K562 (cell line): ENCODE data around the gene ANXA9. TPM values are rescaled to one million over a fixed set of nuclear protein-coding genes. Genes with fewer than 3 reads are reported as not detected.

Experiments used
- ATAC-seq: fragments of 200-7000 bp; cut with Tn5 transposase; 3 replicates; pipeline ENCODE4 v1.9.1; 2020; ENCODE audit warnings: moderate library complexity
- BruUV-seq: library from RNA; stranded (reverse); fragments of 400-500 nt; replicated peaks from 2 replicates; lab custom pipeline; 2021; lab: Mats Ljungman, UMichigan
- CTCF ChIA-PET: fragments of 300-600 bp; formaldehyde crosslinking; extraction: SDS; loops from one replicate; lab custom pipeline; 2021; ENCODE audit warnings: low intra/inter-chr PET ratio; lab: Yijun Ruan, JAX
- POLR2A ChIA-PET: fragments of 300-600, 350-650 bp; sonication (Branson Sonifier 250); formaldehyde crosslinking; extraction: SDS; loops from one replicate; lab custom pipeline; 2021; ENCODE audit warnings: antibody characterized with exemption, inconsistent platforms; lab: Yijun Ruan, JAX
- DNase-seq, 4 experiments: peaks; one replicate each; pipeline versions ENCODE4 v3.0.0 to v3.0.0-alpha.2; 2011 to 2018; ENCODE audit warnings: low spot score in 3 of 4, mixed read lengths in 3 of 4; ENCODE audit errors: extremely low read depth in 1 of 4
- FAIRE-seq: peaks from 2 replicates; lab custom pipeline; 2011; peaks lifted over from hg19 to GRCh38; lab: Jason Lieb, UNC
- H2AFZ ChIP-seq: 2 replicates; pipeline ENCODE4 v1.6.0; 2011; ENCODE audit warnings: low read depth, low read length, control low read depth, inconsistent platforms
- H3K27ac ChIP-seq: fragments of 200-600 bp; 3 replicates; pipeline ENCODE4 v1.8.0; 2011; ENCODE audit warnings: low read depth, mild to moderate bottlenecking, control low read depth, inconsistent platforms, low read length, moderate library complexity, mixed read lengths; ENCODE audit errors: extremely low read depth
- H3K27me3 ChIP-seq, 2 experiments: fragments of 300-600 bp in 1 of 2; 2 replicates in 1 of 2; 3 replicates in 1 of 2; pipeline versions ENCODE4 v1.6.0 to v1.8.0; 2011; ENCODE audit warnings: inconsistent platforms in 2 of 2, low read length in 2 of 2, mild to moderate bottlenecking in 1 of 2, mixed read lengths in 1 of 2, moderate library complexity in 1 of 2; ENCODE audit not compliant: control insufficient read depth in 2 of 2, insufficient read depth in 2 of 2
- H3K36me3 ChIP-seq: fragments of 300-600 bp; 3 replicates; pipeline ENCODE4 v1.8.0; 2011; ENCODE audit warnings: mild to moderate bottlenecking, low read length, inconsistent platforms; ENCODE audit not compliant: control insufficient read depth, insufficient read depth
- H3K4me1 ChIP-seq, 2 experiments: fragments of 200-600 bp in 1 of 2; replicated peaks in 1 of 2; 2 replicates in 1 of 2; 3 replicates in 1 of 2; pipeline versions ENCODE4 v1.5.1 to v1.8.0; 2011; ENCODE audit warnings: inconsistent platforms in 2 of 2, low read length in 2 of 2, mild to moderate bottlenecking in 1 of 2, mixed read lengths in 1 of 2, moderate library complexity in 1 of 2; ENCODE audit not compliant: control insufficient read depth in 2 of 2, insufficient read depth in 2 of 2
- H3K4me2 ChIP-seq: 2 replicates; pipeline ENCODE4 v1.6.1; 2011; ENCODE audit warnings: low read length, control low read depth, inconsistent platforms, mixed read lengths; ENCODE audit not compliant: insufficient read depth
- H3K4me3 ChIP-seq: fragments of 200-600 bp; sonication (generic), shearing (Covaris generic); 2 replicates; pipeline ENCODE4 v1.5.1; 2016; ENCODE audit warnings: control low read depth, inconsistent platforms
- H3K79me2 ChIP-seq: fragments of 200-600 bp; 3 replicates; pipeline ENCODE4 v1.8.0; 2011; ENCODE audit warnings: low read length, inconsistent platforms; ENCODE audit not compliant: control insufficient read depth, insufficient read depth
- H3K9ac ChIP-seq, 2 experiments: 2 replicates each; pipeline versions ENCODE4 v1.6.0 to v1.6.1; 2011; ENCODE audit warnings: low read depth in 2 of 2, low read length in 2 of 2, control low read depth in 1 of 2, inconsistent platforms in 1 of 2, mild to moderate bottlenecking in 1 of 2, mixed read lengths in 1 of 2; ENCODE audit not compliant: insufficient read depth in 1 of 2
- H3K9me1 ChIP-seq: one replicate; pipeline ENCODE4 v1.6.0; 2011; ENCODE audit warnings: inconsistent platforms, mild to moderate bottlenecking, low read length, moderate library complexity; ENCODE audit not compliant: control insufficient read depth, insufficient read depth
- H3K9me3 ChIP-seq: replicated peaks from 2 replicates; pipeline ENCODE4 v1.5.1; 2011; ENCODE audit warnings: low read depth, low read length, inconsistent platforms; ENCODE audit not compliant: control insufficient read depth, insufficient read depth
- H4K20me1 ChIP-seq: replicated peaks from 2 replicates; pipeline ENCODE4 v1.6.1; 2011; ENCODE audit warnings: low read length, inconsistent platforms, mixed read lengths; ENCODE audit not compliant: control insufficient read depth, insufficient read depth
- RFX1 ChIP-seq: fragments of 450-650 bp; IDR thresholded peaks from 2 replicates; pipeline ENCODE4 v1.6.1; 2016; ENCODE audit warnings: mild to moderate bottlenecking, moderate library complexity
- ZNF696 ChIP-seq: fragments of 250-450 bp; sonication (Bioruptor Pico); conservative IDR thresholded peaks from 2 replicates; pipeline ENCODE4 v1.4.0; 2020; ENCODE audit warnings: mild to moderate bottlenecking, moderate library complexity
- WGBS: fragments of 100-300 bp; shearing (Covaris generic); methylation state at CpG from one replicate; pipeline ENCODE4 v1.1.6; 2016; ENCODE audit warnings: low coverage, mixed read lengths; ENCODE audit not compliant: insufficient coverage; ENCODE audit errors: missing lambda C conversion rate; 5-methylcytosine and 5-hydroxymethylcytosine counted together
- in situ Hi-C: fragments of 300-500 bp; cut with MboI; formaldehyde crosslinking; loops from 4 replicates; pipeline ENCODE4 v1.15.0; 2018; ENCODE audit warnings: inconsistent platforms, mixed read lengths
- intact Hi-C: fragments of 100-400 bp; cut with micrococcal nuclease; formaldehyde crosslinking; loops from 2 replicates; pipeline ENCODE4 v1.14.2; 2022
- polyA plus RNA-seq, 8 experiments: library from polyadenylated mRNA; depleted of rRNA in 4 of 8; stranded (reverse) in 5 of 8; unstranded in 3 of 8; fragments of >200 nt; fragmentation: Nextera tagmentation in 2 of 8; fragmentation: Illumina TruSeq in 1 of 8; extraction: Ambion mirVana in 2 of 8; extraction: Trizol in 1 of 8; gene quantifications; 2 replicates each; pipeline versions ENCODE4 v1.2.1 to v1.2.3, GENCODE V29; 2011 to 2014; ENCODE audit warnings: inconsistent platforms in 1 of 8, missing spikeins in 1 of 8
- small RNA-seq: library from RNA; depleted of rRNA; stranded (forward); fragments of <200 nt; gene quantifications from one replicate; pipeline ENCODE3, GENCODE V24; 2014
- total RNA-seq, 7 experiments: library from RNA; depleted of rRNA in 6 of 7; stranded (reverse); fragments of >200 nt in 6 of 7; fragmentation: Illumina TruSeq in 2 of 7; extraction: Trizol in 2 of 7; gene quantifications; 2 replicates each; pipeline versions ENCODE4 v1.2.1 to v1.2.3, GENCODE V29; 2011 to 2021; ENCODE audit warnings: low replicate concordance in 1 of 7

Gene ANXA9
- total and polyA plus RNA-seq, 9 of the 15 experiments (the other 6 are each of a cell fraction or from before 2014, with no cell fraction given) = 0.24 to 1.6 (median 0.57) TPM

- Histone ChIP-seq H3K9me1 (no peaks in the 10 kb centered on the region), H3K9me3 (no peaks in the 10 kb centered on the region), H3K4me1 (peaks cover 9 to 13% of the 10 kb centered on the region in 2 experiments; a peak in 4 of 5 replicates), H3K36me3 (no peaks in the 10 kb centered on the region), H2AFZ (no peak overlapping the region), H3K9ac (no peak overlapping the region), H3K27me3 (no peaks in the 10 kb centered on the region), H4K20me1 (no peaks in the 10 kb centered on the region), H3K4me3 (no peak overlapping the region), H3K4me2 (no peak overlapping the region)
- CTCF ChIA-PET = no interaction called here
- in situ Hi-C loops = no loop called here
- no peak for ATAC-seq
- DNase-seq = no peak
- FAIRE-seq = no peak
- 42% methylated on average over 1 of the region's 1 CpG for WGBS
- TF ChIP-seq RFX1 = peak; percentile 56
- TF ChIP-seq ZNF696 (CRISPR knock-in tag) = no peak
- TF ChIP-seq, all 486 proteins: peak for 1
- intact Hi-C loops = no loop called here
- Histone ChIP-seq H3K79me2 (peaks cover 5% of the 10 kb centered on the region; the same call in 2 of the 3 replicates), H3K27ac (no peak overlapping the region)
- POLR2A ChIA-PET = interaction anchor here (0.7 to 2.6 kb wide), 6 partner anchors 12 to 36 kb away, joined by 3 to 16 read pairs (median 3); partner anchors contain the start of genes CDC42SE1, MINDY1 and MLLT11
- BruUV-seq = no TSS peak
These were observed 61.1 kb downstream of the ANXA9 start for GRCh38 chr1:151043163-151043562.

Small RNAs within 50 kb of the gene (small RNA-seq; reads per million reads assigned to genes)
- gene RNU6-884P = not detected

Other genes starting within 250 kb of the ANXA9 start
Only the 7 nearest of the 20 such genes appear.
- gene SETDB1, start 55.9 kb upstream of the ANXA9 start, total RNA-seq (2014; rRNA removed) = 24.0 and 33.0 TPM in 2 replicates
- 44.5 and 48.9 TPM in 2 replicates for gene SETDB1, start 55.9 kb upstream of the ANXA9 start, total RNA-seq (2014; rRNA removed; fragmentation: Illumina TruSeq; extraction: Trizol)
- gene SETDB1, start 55.9 kb upstream of the ANXA9 start, total RNA-seq (2015; rRNA removed; fragmentation: Illumina TruSeq; extraction: Trizol) = 38.0 and 38.2 TPM in 2 replicates
- 43.8 and 46.3 TPM in 2 replicates for gene SETDB1, start 55.9 kb upstream of the ANXA9 start, total RNA-seq (2021)
- 64.4 and 66.9 TPM in 2 replicates for gene SETDB1, start 55.9 kb upstream of the ANXA9 start, polyA plus RNA-seq (2011; rRNA removed)
- gene SETDB1, start 55.9 kb upstream of the ANXA9 start, polyA plus RNA-seq (2014; fragmentation: Illumina TruSeq; extraction: Trizol) = 43.9 and 50.1 TPM in 2 replicates
- 10 to 100 TPM; 21.5 to 21.8 TPM for gene SETDB1, start 55.9 kb upstream of the ANXA9 start, polyA plus RNA-seq (2014; fragmentation: Nextera tagmentation; extraction: Ambion mirVana)
- 36.3 and 42.0 TPM in 2 replicates for gene SETDB1, start 55.9 kb upstream of the ANXA9 start, polyA plus RNA-seq (2014; rRNA removed)
- gene CERS2, start 7.5 kb upstream of the ANXA9 start, total RNA-seq (2014; rRNA removed) = 103 and 124 TPM in 2 replicates
- 147 and 163 TPM in 2 replicates for gene CERS2, start 7.5 kb upstream of the ANXA9 start, total RNA-seq (2014; rRNA removed; fragmentation: Illumina TruSeq; extraction: Trizol)
- 127 and 129 TPM in 2 replicates for gene CERS2, start 7.5 kb upstream of the ANXA9 start, total RNA-seq (2015; rRNA removed; fragmentation: Illumina TruSeq; extraction: Trizol)
- 233 and 235 TPM in 2 replicates for gene CERS2, start 7.5 kb upstream of the ANXA9 start, total RNA-seq (2021)
- 170 and 234 TPM in 2 replicates for gene CERS2, start 7.5 kb upstream of the ANXA9 start, polyA plus RNA-seq (2011; rRNA removed)
- gene CERS2, start 7.5 kb upstream of the ANXA9 start, polyA plus RNA-seq (2014; fragmentation: Illumina TruSeq; extraction: Trizol) = 272 and 295 TPM in 2 replicates
- 10 to 100 TPM; 23.4 to 30.0 TPM for gene CERS2, start 7.5 kb upstream of the ANXA9 start, polyA plus RNA-seq (2014; fragmentation: Nextera tagmentation; extraction: Ambion mirVana)
- gene CERS2, start 7.5 kb upstream of the ANXA9 start, polyA plus RNA-seq (2014; rRNA removed) = 132 and 136 TPM in 2 replicates
- 6.0 and 8.2 TPM in 2 replicates for gene MINDY1, start 24.6 kb downstream of the ANXA9 start, total RNA-seq (2014; rRNA removed)
- gene MINDY1, start 24.6 kb downstream of the ANXA9 start, total RNA-seq (2014; rRNA removed; fragmentation: Illumina TruSeq; extraction: Trizol) = 5.6 TPM in 2 replicates
- 5.9 and 6.7 TPM in 2 replicates for gene MINDY1, start 24.6 kb downstream of the ANXA9 start, total RNA-seq (2015; rRNA removed; fragmentation: Illumina TruSeq; extraction: Trizol)
- 8.6 and 9.8 TPM in 2 replicates for gene MINDY1, start 24.6 kb downstream of the ANXA9 start, total RNA-seq (2021)
- gene MINDY1, start 24.6 kb downstream of the ANXA9 start, polyA plus RNA-seq (2011; rRNA removed) = 4.3 and 5.4 TPM in 2 replicates
- gene MINDY1, start 24.6 kb downstream of the ANXA9 start, polyA plus RNA-seq (2014; fragmentation: Illumina TruSeq; extraction: Trizol) = 9.1 and 11.0 TPM in 2 replicates
- gene MINDY1, start 24.6 kb downstream of the ANXA9 start, polyA plus RNA-seq (2014; fragmentation: Nextera tagmentation; extraction: Ambion mirVana) = 1 to 10 TPM in 1 of 2 experiments, under 1 TPM in 1; 0.49 to 1.4 TPM
- gene MINDY1, start 24.6 kb downstream of the ANXA9 start, polyA plus RNA-seq (2014; rRNA removed) = 6.0 and 6.1 TPM in 2 replicates
- gene PRUNE1, start 26.2 kb downstream of the ANXA9 start, total RNA-seq (2014; rRNA removed) = 20.8 and 24.8 TPM in 2 replicates
- 23.1 and 25.4 TPM in 2 replicates for gene PRUNE1, start 26.2 kb downstream of the ANXA9 start, total RNA-seq (2014; rRNA removed; fragmentation: Illumina TruSeq; extraction: Trizol)
- gene PRUNE1, start 26.2 kb downstream of the ANXA9 start, total RNA-seq (2015; rRNA removed; fragmentation: Illumina TruSeq; extraction: Trizol) = 23.2 and 25.4 TPM in 2 replicates
- 26.2 and 26.6 TPM in 2 replicates for gene PRUNE1, start 26.2 kb downstream of the ANXA9 start, total RNA-seq (2021)
- gene PRUNE1, start 26.2 kb downstream of the ANXA9 start, polyA plus RNA-seq (2011; rRNA removed) = 48.3 and 49.9 TPM in 2 replicates
- 33.7 and 43.4 TPM in 2 replicates for gene PRUNE1, start 26.2 kb downstream of the ANXA9 start, polyA plus RNA-seq (2014; fragmentation: Illumina TruSeq; extraction: Trizol)
- 10 to 100 TPM; 16.7 to 27.7 TPM for gene PRUNE1, start 26.2 kb downstream of the ANXA9 start, polyA plus RNA-seq (2014; fragmentation: Nextera tagmentation; extraction: Ambion mirVana)
- gene PRUNE1, start 26.2 kb downstream of the ANXA9 start, polyA plus RNA-seq (2014; rRNA removed) = 26.2 and 26.7 TPM in 2 replicates
- 0.49 and 0.68 TPM in 2 replicates for gene BNIPL, start 54.3 kb downstream of the ANXA9 start, total RNA-seq (2014; rRNA removed)
- 0.55 and 0.67 TPM in 2 replicates for gene BNIPL, start 54.3 kb downstream of the ANXA9 start, total RNA-seq (2014; rRNA removed; fragmentation: Illumina TruSeq; extraction: Trizol)
- gene BNIPL, start 54.3 kb downstream of the ANXA9 start, total RNA-seq (2015; rRNA removed; fragmentation: Illumina TruSeq; extraction: Trizol) = 0.54 and 0.90 TPM in 2 replicates
- 0.47 and 0.84 TPM in 2 replicates for gene BNIPL, start 54.3 kb downstream of the ANXA9 start, total RNA-seq (2021)
- 1.3 and 2.5 TPM in 2 replicates for gene BNIPL, start 54.3 kb downstream of the ANXA9 start, polyA plus RNA-seq (2011; rRNA removed)
- gene BNIPL, start 54.3 kb downstream of the ANXA9 start, polyA plus RNA-seq (2014; fragmentation: Illumina TruSeq; extraction: Trizol) = 0.53 and 0.98 TPM in 2 replicates
- gene BNIPL, start 54.3 kb downstream of the ANXA9 start, polyA plus RNA-seq (2014; fragmentation: Nextera tagmentation; extraction: Ambion mirVana) = under 1 TPM; 0.08 to 0.31 TPM
- 0.73 and 1.4 TPM in 2 replicates for gene BNIPL, start 54.3 kb downstream of the ANXA9 start, polyA plus RNA-seq (2014; rRNA removed)
- gene C1orf56, start 65.5 kb downstream of the ANXA9 start, total RNA-seq (2014; rRNA removed) = 1.2 TPM in 2 replicates
- gene C1orf56, start 65.5 kb downstream of the ANXA9 start, total RNA-seq (2014; rRNA removed; fragmentation: Illumina TruSeq; extraction: Trizol) = 0.16 and 0.18 TPM in 2 replicates
- 0.49 and 1.5 TPM in 2 replicates for gene C1orf56, start 65.5 kb downstream of the ANXA9 start, total RNA-seq (2015; rRNA removed; fragmentation: Illumina TruSeq; extraction: Trizol)
- gene C1orf56, start 65.5 kb downstream of the ANXA9 start, total RNA-seq (2021) = 1.1 and 1.3 TPM in 2 replicates
- 0.39 and 0.74 TPM in 2 replicates for gene C1orf56, start 65.5 kb downstream of the ANXA9 start, polyA plus RNA-seq (2011; rRNA removed)
- 0.39 and 0.61 TPM in 2 replicates for gene C1orf56, start 65.5 kb downstream of the ANXA9 start, polyA plus RNA-seq (2014; fragmentation: Illumina TruSeq; extraction: Trizol)
- 10 to 100 TPM in 1 of 2 experiments, 1 to 10 TPM in 1; 5.2 to 15.7 TPM for gene C1orf56, start 65.5 kb downstream of the ANXA9 start, polyA plus RNA-seq (2014; fragmentation: Nextera tagmentation; extraction: Ambion mirVana)
- gene C1orf56, start 65.5 kb downstream of the ANXA9 start, polyA plus RNA-seq (2014; rRNA removed) = 0.58 and 0.61 TPM in 2 replicates
- 89.9 and 103 TPM in 2 replicates for gene CDC42SE1, start 77.3 kb downstream of the ANXA9 start, total RNA-seq (2014; rRNA removed)
- 130 and 143 TPM in 2 replicates for gene CDC42SE1, start 77.3 kb downstream of the ANXA9 start, total RNA-seq (2014; rRNA removed; fragmentation: Illumina TruSeq; extraction: Trizol)
- gene CDC42SE1, start 77.3 kb downstream of the ANXA9 start, total RNA-seq (2015; rRNA removed; fragmentation: Illumina TruSeq; extraction: Trizol) = 108 and 113 TPM in 2 replicates
- 124 and 133 TPM in 2 replicates for gene CDC42SE1, start 77.3 kb downstream of the ANXA9 start, total RNA-seq (2021)
- 189 and 227 TPM in 2 replicates for gene CDC42SE1, start 77.3 kb downstream of the ANXA9 start, polyA plus RNA-seq (2011; rRNA removed)
- 137 and 146 TPM in 2 replicates for gene CDC42SE1, start 77.3 kb downstream of the ANXA9 start, polyA plus RNA-seq (2014; fragmentation: Illumina TruSeq; extraction: Trizol)
- 100 to 1,000 TPM in 1 of 2 experiments, 10 to 100 TPM in 1; 78.1 to 114 TPM for gene CDC42SE1, start 77.3 kb downstream of the ANXA9 start, polyA plus RNA-seq (2014; fragmentation: Nextera tagmentation; extraction: Ambion mirVana)
- gene CDC42SE1, start 77.3 kb downstream of the ANXA9 start, polyA plus RNA-seq (2014; rRNA removed) = 86.8 and 104 TPM in 2 replicates